Lower leg skin (tissue), 3 donors: Measurements from ENCODE around the gene PLOD1.

ENCODE experiments used
- CTCF ChIP-seq, 3 donors: fragments of 450-650 bp; IDR thresholded peaks; one replicate each; pipeline ENCODE4 v1.5.1; 2016; ENCODE audit warnings: antibody characterized with exemption in 3 of 3, mild to moderate bottlenecking in 3 of 3, moderate library complexity in 2 of 3
- POLR2A ChIP-seq, 2 donors: fragments of 450-650 bp; IDR thresholded peaks; one replicate each; pipeline ENCODE4 v1.6.1; 2016 to 2017; ENCODE audit warnings: antibody characterized with exemption in 2 of 2, mild to moderate bottlenecking in 1 of 2, moderate library complexity in 1 of 2

GRCh38 chr1:11929849-11930248 is 4.7 kb upstream of the PLOD1 start:
- TF ChIP-seq CTCF (IDR thresholded peaks at IDR 0.05) (no peak), POLR2A (IDR thresholded peaks at IDR 0.05) (no peak)
